Lower lobe of right lung (tissue), 2 donors: ENCODE data around the gene TRIM14. TPM values are rescaled to one million over a fixed set of nuclear protein-coding genes. Genes with fewer than 3 reads are reported as not detected.

ENCODE experiments used
- ATAC-seq, 2 donors: fragments of 200-7000 bp; cut with Tn5 transposase; one replicate each; pipeline ENCODE4 v1.9.1; 2020 to 2022; ENCODE audit warnings: mild to moderate bottlenecking in 2 of 2, moderate library complexity in 2 of 2
- DNase-seq: peaks from one replicate; pipeline ENCODE4 v3.0.0-alpha.2; 2020
- H3K27ac ChIP-seq: fragments of 200-600 bp; one replicate; pipeline ENCODE4 v1.8.0; 2022
- H3K27me3 ChIP-seq: fragments of 200-600 bp; one replicate; pipeline ENCODE4 v1.8.0; 2022; ENCODE audit warnings: low read depth
- H3K36me3 ChIP-seq: fragments of 200-600 bp; one replicate; pipeline ENCODE4 v1.8.0; 2022; ENCODE audit warnings: mild to moderate bottlenecking
- H3K4me1 ChIP-seq: fragments of 200-600 bp; one replicate; pipeline ENCODE4 v1.8.0; 2022
- H3K4me3 ChIP-seq: fragments of 200-600 bp; one replicate; pipeline ENCODE4 v1.8.0; 2022; ENCODE audit warnings: mild to moderate bottlenecking
- H3K9me3 ChIP-seq: fragments of 200-600 bp; one replicate; pipeline ENCODE4 v1.8.0; 2022
- intact Hi-C: fragments of 100-400 bp; cut with DNase I; formaldehyde crosslinking; loops from one replicate; pipeline ENCODE4 v1.11.0; 2022
- total RNA-seq: library from RNA; stranded (reverse); fragmentation: NEBNext Ultra II Directional; extraction: Animal tissue kit (Norgen Biotek cat#: 25700); gene quantifications from one replicate; pipeline ENCODE4 v1.2.1, GENCODE V29; 2021
- TF ChIP-seq, protein P1 (sequence below): fragments of 200-600 bp; IDR thresholded peaks from one replicate; pipeline ENCODE4 v1.8.0; 2022; ENCODE audit warnings: antibody characterized with exemption, mild to moderate bottlenecking
- donor health status: DM: no; HTN: yes; CAD: no; lungs with severe emphysema.

Gene TRIM14
- total RNA-seq, 1 donor from 2014 or later = 82.5 TPM

GRCh38 chr9:98159790-98160189 lies 40.8 kb upstream of the TRIM14 start:
- peaks cover 9% of the 10 kb centered on the region for H3K36me3 ChIP-seq
- H3K4me1 ChIP-seq = no peaks in the 10 kb centered on the region
- no peak for ATAC-seq
- no peaks in the 10 kb centered on the region for H3K27me3 ChIP-seq
- no peak for DNase-seq
- TF ChIP-seq, protein P1, sequence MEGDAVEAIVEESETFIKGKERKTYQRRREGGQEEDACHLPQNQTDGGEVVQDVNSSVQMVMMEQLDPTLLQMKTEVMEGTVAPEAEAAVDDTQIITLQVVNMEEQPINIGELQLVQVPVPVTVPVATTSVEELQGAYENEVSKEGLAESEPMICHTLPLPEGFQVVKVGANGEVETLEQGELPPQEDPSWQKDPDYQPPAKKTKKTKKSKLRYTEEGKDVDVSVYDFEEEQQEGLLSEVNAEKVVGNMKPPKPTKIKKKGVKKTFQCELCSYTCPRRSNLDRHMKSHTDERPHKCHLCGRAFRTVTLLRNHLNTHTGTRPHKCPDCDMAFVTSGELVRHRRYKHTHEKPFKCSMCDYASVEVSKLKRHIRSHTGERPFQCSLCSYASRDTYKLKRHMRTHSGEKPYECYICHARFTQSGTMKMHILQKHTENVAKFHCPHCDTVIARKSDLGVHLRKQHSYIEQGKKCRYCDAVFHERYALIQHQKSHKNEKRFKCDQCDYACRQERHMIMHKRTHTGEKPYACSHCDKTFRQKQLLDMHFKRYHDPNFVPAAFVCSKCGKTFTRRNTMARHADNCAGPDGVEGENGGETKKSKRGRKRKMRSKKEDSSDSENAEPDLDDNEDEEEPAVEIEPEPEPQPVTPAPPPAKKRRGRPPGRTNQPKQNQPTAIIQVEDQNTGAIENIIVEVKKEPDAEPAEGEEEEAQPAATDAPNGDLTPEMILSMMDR = no peak
- H3K9me3 ChIP-seq = no peaks in the 10 kb centered on the region
- H3K4me3 ChIP-seq = no peak overlapping the region
- intact Hi-C loops = no loop called here
- H3K27ac ChIP-seq = no peak overlapping the region

- Histone ChIP-seq H3K4me3 (no peak overlapping the region), H3K27me3 (no peaks in the 10 kb centered on the region), H3K27ac (no peak overlapping the region), H3K4me1 (no peaks in the 10 kb centered on the region), H3K9me3 (no peaks in the 10 kb centered on the region), H3K36me3 (peaks cover 11% of the 10 kb centered on the region)
- intact Hi-C loops = no loop called here
- TF ChIP-seq, protein P1 = no peak
- DNase-seq = no peak
- no peak for ATAC-seq
Observed at GRCh38 chr9:98159301-98159700, 40.3 kb upstream of the TRIM14 start.

GRCh38 chr9:98158071-98158831 lies 39.2 kb upstream of the TRIM14 start:
- H3K4me3 ChIP-seq = no peak overlapping the region
- no peaks in the 10 kb centered on the region for H3K9me3 ChIP-seq
- ATAC-seq (peak; percentile 83 to 84), DNase-seq (peak; percentile 61)
- no peaks in the 10 kb centered on the region for H3K27me3 ChIP-seq
- H3K27ac ChIP-seq = no peak overlapping the region
- no peaks in the 10 kb centered on the region for H3K4me1 ChIP-seq
- intact Hi-C loops = no loop called here
- TF ChIP-seq, protein P1 = no peak
- H3K36me3 ChIP-seq = peaks cover 11% of the 10 kb centered on the region

DNA sequence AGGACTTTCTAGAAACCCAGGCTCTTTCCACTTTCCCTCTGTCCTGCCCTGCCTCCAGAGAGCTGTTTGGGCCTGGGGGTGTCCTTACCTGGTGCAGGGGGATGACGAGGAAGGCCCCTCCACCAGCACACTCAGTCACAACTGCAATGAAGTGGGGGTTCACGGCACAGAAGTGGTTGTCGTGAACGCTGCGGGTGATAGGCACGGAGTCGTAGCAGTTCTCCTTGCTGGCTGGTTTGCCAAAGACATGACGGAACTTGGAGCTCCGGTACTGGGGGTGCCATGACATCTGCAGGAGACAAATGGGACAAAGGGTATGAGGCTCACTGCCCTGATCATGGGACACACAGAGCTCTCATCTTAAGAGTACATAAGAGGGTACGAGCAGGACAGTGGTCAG lies 38.4 kb upstream of the TRIM14 start:
- no peak for ATAC-seq
- intact Hi-C loops = no loop called here
- H3K4me1 ChIP-seq = no peaks in the 10 kb centered on the region
- peaks cover 11% of the 10 kb centered on the region for H3K36me3 ChIP-seq
- no peaks in the 10 kb centered on the region for H3K9me3 ChIP-seq
- H3K27ac ChIP-seq = no peak overlapping the region
- no peak overlapping the region for H3K4me3 ChIP-seq
- no peak for DNase-seq
- H3K27me3 ChIP-seq = no peaks in the 10 kb centered on the region
- TF ChIP-seq, protein P1 = no peak

- Histone ChIP-seq H3K9me3 (no peaks in the 10 kb centered on the region), H3K27me3 (no peaks in the 10 kb centered on the region), H3K27ac (no peak overlapping the region), H3K4me1 (peaks cover 7% of the 10 kb centered on the region), H3K36me3 (peaks cover 11% of the 10 kb centered on the region), H3K4me3 (no peak overlapping the region)
- DNase-seq = no peak
- no peak for ATAC-seq
- intact Hi-C loops = no loop called here
- TF ChIP-seq, protein P1 = no peak
Observed at GRCh38 chr9:98154678-98155077, 35.7 kb upstream of the TRIM14 start.
